Keratinocyte (primary cell): ENCODE measurements around the gene CASP7. TPM values are rescaled to one million over a fixed set of nuclear protein-coding genes. Genes with fewer than 3 reads are reported as not detected.

Source experiments
- DNase-seq: peaks from one replicate; pipeline ENCODE4 v3.0.0-alpha.2; 2011; ENCODE audit warnings: low read depth, missing footprints, low spot score
- FAIRE-seq: peaks from 2 replicates; lab custom pipeline; 2011; peaks lifted over from hg19 to GRCh38; lab: Jason Lieb, UNC
- H2AFZ ChIP-seq: 2 replicates; pipeline ENCODE4 v1.6.0; 2012; ENCODE audit warnings: low read length, control low read depth, inconsistent platforms; ENCODE audit not compliant: control insufficient read depth
- H3K27ac ChIP-seq: 2 replicates; pipeline ENCODE4 v1.5.1; 2011; ENCODE audit warnings: low read length; ENCODE audit not compliant: control insufficient read depth, insufficient read depth
- H3K27me3 ChIP-seq: 3 replicates; pipeline ENCODE4 v1.6.0; 2011; ENCODE audit warnings: low read length; ENCODE audit not compliant: control insufficient read depth, insufficient read depth; ENCODE audit errors: extremely low read depth
- H3K36me3 ChIP-seq, 2 experiments: 2 replicates in 1 of 2; 3 replicates in 1 of 2; pipeline ENCODE4 v1.5.1; 2011; ENCODE audit warnings: low read length in 2 of 2, mild to moderate bottlenecking in 1 of 2; ENCODE audit not compliant: control insufficient read depth in 2 of 2, insufficient read depth in 2 of 2; ENCODE audit errors: extremely low read depth in 1 of 2
- H3K4me1 ChIP-seq: 3 replicates; pipeline ENCODE4 v1.5.1; 2011; ENCODE audit warnings: low read length; ENCODE audit not compliant: control insufficient read depth, insufficient read depth; ENCODE audit errors: extremely low read depth
- H3K4me2 ChIP-seq: 3 replicates; pipeline ENCODE4 v1.6.0; 2011; ENCODE audit warnings: low read depth, low read length; ENCODE audit not compliant: control insufficient read depth, insufficient read depth; ENCODE audit errors: extremely low read depth
- H3K4me3 ChIP-seq, 3 experiments: fragments of 200-600 bp in 1 of 3; sonication (generic) in 1 of 3; 2 replicates in 2 of 3; 3 replicates in 1 of 3; pipeline ENCODE4 v1.5.1; 2011 to 2016; ENCODE audit warnings: low read length in 3 of 3, mild to moderate bottlenecking in 3 of 3, control low read depth in 2 of 3, inconsistent platforms in 1 of 3, low read depth in 1 of 3, mixed read lengths in 1 of 3, mixed run types in 1 of 3, moderate library complexity in 1 of 3; ENCODE audit not compliant: control insufficient read depth in 2 of 3, insufficient read depth in 2 of 3; ENCODE audit errors: extremely low read depth in 1 of 3
- H3K79me2 ChIP-seq: 2 replicates; pipeline ENCODE4 v1.6.0; 2012; ENCODE audit warnings: low read length; ENCODE audit not compliant: control insufficient read depth, insufficient read depth
- H3K9ac ChIP-seq: 3 replicates; pipeline ENCODE4 v1.6.0; 2011; ENCODE audit warnings: low read length; ENCODE audit not compliant: control insufficient read depth, insufficient read depth; ENCODE audit errors: extremely low read depth
- H3K9me1 ChIP-seq: 3 replicates; pipeline ENCODE4 v1.6.0; 2011; ENCODE audit warnings: low read length; ENCODE audit not compliant: control insufficient read depth, insufficient read depth; ENCODE audit errors: extremely low read depth
- H3K9me3 ChIP-seq: 2 replicates; pipeline ENCODE4 v1.5.1; 2012; ENCODE audit warnings: low read depth, low read length; ENCODE audit not compliant: control insufficient read depth
- H4K20me1 ChIP-seq: 3 replicates; pipeline ENCODE4 v1.6.0; 2011; ENCODE audit warnings: low read length; ENCODE audit not compliant: control insufficient read depth, insufficient read depth; ENCODE audit errors: extremely low read depth
- EZH2 ChIP-seq: IDR thresholded peaks from one replicate; pipeline ENCODE4 v1.6.1; 2012; ENCODE audit warnings: inconsistent platforms, mild to moderate bottlenecking, low read length, moderate library complexity
- dilution Hi-C: fragments of 300-500 bp; cut with MboI; formaldehyde crosslinking; loops from one replicate; pipeline ENCODE4 v1.7.0; 2020; ENCODE audit warnings: low sequenced_read_pairs; ENCODE audit not compliant: extremely low pct_ligation_motif_present
- polyA plus RNA-seq, 5 experiments: library from polyadenylated mRNA; depleted of rRNA in 3 of 5; stranded (reverse) in 3 of 5; stranded (forward) in 1 of 5; unstranded in 1 of 5; fragments of >200 nt; gene quantifications; 1 replicate in 1 of 5; 2 replicates in 3 of 5; 3 replicates in 1 of 5; pipeline versions ENCODE4 v1.2.1 to v1.2.3, GENCODE V29; 2011 to 2012; ENCODE audit warnings: missing spikeins in 2 of 5, low read depth in 1 of 5, low replicate concordance in 1 of 5
- TF ChIP-seq, protein P1 (sequence below), 3 experiments: IDR thresholded peaks in 1 of 3; conservative IDR thresholded peaks in 1 of 3; optimal IDR thresholded peaks in 1 of 3; 2 replicates in 2 of 3; 3 replicates in 1 of 3; pipeline versions ENCODE3 to v1.5.1; 2011; ENCODE audit warnings: low read length in 3 of 3, mild to moderate bottlenecking in 3 of 3, moderate library complexity in 2 of 3, control low read depth in 1 of 3, inconsistent platforms in 1 of 3; ENCODE audit not compliant: insufficient read depth in 2 of 3; ENCODE audit errors: extremely low read depth in 1 of 3

CASP7 gene
- polyA plus RNA-seq, 1 donor (not counting 4 experiments of a cell fraction or from before 2014, with no cell fraction given), result 23.2 TPM

DNA sequence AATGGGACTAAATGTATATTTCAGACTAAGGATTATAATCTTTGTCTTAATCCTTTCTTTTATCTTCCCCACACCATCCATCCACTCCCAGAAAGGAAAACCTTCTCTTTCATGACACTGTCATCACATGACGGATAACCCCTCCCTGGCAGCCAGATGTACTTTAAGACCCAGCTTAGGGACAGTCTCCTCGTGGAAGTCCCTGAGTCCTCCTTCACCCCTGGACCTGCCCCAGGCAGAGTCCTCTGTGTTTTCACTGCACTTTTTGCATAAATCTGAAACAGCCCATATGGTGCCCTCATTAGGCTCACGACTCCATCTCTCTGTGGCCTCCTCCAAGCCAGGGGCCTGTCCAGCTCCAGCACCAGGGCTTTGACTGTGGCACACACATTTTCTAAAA, 31.9 kb upstream of the CASP7 start:
- Histone ChIP-seq H3K36me3 (no peaks in the 10 kb centered on the region), H3K4me3 (no peak overlapping the region), H4K20me1 (no peaks in the 10 kb centered on the region), H3K79me2 (no peaks in the 10 kb centered on the region), H3K9me1 (no peaks in the 10 kb centered on the region), H3K4me2 (no peak overlapping the region), H2AFZ (no peak overlapping the region), H3K27me3 (no peaks in the 10 kb centered on the region), H3K4me1 (no peaks in the 10 kb centered on the region), H3K27ac (no peak overlapping the region), H3K9ac (no peak overlapping the region), H3K9me3 (no peaks in the 10 kb centered on the region)
- DNase-seq (no peak), FAIRE-seq (no peak)
- no peak for TF ChIP-seq EZH2
- TF ChIP-seq, protein P1, sequence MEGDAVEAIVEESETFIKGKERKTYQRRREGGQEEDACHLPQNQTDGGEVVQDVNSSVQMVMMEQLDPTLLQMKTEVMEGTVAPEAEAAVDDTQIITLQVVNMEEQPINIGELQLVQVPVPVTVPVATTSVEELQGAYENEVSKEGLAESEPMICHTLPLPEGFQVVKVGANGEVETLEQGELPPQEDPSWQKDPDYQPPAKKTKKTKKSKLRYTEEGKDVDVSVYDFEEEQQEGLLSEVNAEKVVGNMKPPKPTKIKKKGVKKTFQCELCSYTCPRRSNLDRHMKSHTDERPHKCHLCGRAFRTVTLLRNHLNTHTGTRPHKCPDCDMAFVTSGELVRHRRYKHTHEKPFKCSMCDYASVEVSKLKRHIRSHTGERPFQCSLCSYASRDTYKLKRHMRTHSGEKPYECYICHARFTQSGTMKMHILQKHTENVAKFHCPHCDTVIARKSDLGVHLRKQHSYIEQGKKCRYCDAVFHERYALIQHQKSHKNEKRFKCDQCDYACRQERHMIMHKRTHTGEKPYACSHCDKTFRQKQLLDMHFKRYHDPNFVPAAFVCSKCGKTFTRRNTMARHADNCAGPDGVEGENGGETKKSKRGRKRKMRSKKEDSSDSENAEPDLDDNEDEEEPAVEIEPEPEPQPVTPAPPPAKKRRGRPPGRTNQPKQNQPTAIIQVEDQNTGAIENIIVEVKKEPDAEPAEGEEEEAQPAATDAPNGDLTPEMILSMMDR (optimal IDR thresholded peaks at IDR 0.05 in 1 of 3, IDR thresholded peaks at IDR 0.05 in 1 of 3, conservative IDR thresholded peaks at IDR 0.05 in 1 of 3; ENCODE audit: extremely low read depth in 1 of 3, insufficient read depth in 2 of 3, low read length in 3 of 3), result no peak
- dilution Hi-C loops, result no loop called here

DNA sequence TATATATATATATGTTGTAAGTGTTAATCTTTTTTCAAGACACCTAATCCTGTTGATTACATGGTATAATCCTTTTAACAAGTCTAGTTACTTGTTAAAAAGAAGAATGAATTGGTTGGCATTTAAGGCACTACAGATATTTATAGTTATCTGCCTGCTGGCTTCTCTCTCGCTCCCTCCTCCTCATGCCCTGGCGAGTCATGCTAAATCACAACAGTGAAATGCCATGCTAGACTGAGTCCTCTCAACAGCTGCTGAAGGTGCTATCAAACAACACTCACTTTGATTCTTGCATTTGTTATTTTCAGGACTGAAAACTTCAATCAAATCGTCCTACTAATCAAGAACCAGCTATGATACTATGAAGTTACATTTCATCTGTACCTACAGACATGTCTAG, 31.2 kb upstream of the CASP7 start:
- FAIRE-seq, result no peak
- dilution Hi-C loops, result no loop called here

More for the DNA sequence above, 31.2 kb upstream of the CASP7 start:
- H3K36me3 ChIP-seq, result no peaks in the 10 kb centered on the region
- no peaks in the 10 kb centered on the region for H3K9me1 ChIP-seq
- no peak overlapping the region for H3K9ac ChIP-seq
- no peak for DNase-seq
- H3K4me3 ChIP-seq, result no peak overlapping the region
- no peaks in the 10 kb centered on the region for H4K20me1 ChIP-seq
- TF ChIP-seq EZH2, result no peak
- TF ChIP-seq, protein P1 (optimal IDR thresholded peaks at IDR 0.05 in 1 of 3, IDR thresholded peaks at IDR 0.05 in 1 of 3, conservative IDR thresholded peaks at IDR 0.05 in 1 of 3; ENCODE audit: extremely low read depth in 1 of 3, insufficient read depth in 2 of 3, low read length in 3 of 3), result no peak
- no peak overlapping the region for H3K27ac ChIP-seq
- no peaks in the 10 kb centered on the region for H3K4me1 ChIP-seq
- H3K79me2 ChIP-seq, result no peaks in the 10 kb centered on the region
- no peak overlapping the region for H3K4me2 ChIP-seq
- H3K27me3 ChIP-seq, result no peaks in the 10 kb centered on the region
- H3K9me3 ChIP-seq, result no peaks in the 10 kb centered on the region
- H2AFZ ChIP-seq, result no peak overlapping the region
